Neural cell (in vitro differentiated cells): ENCODE results near the gene LSM10. TPM values are rescaled to one million over a fixed set of nuclear protein-coding genes. Genes with fewer than 3 reads are reported as not detected.

Source experiments
- H2AFZ ChIP-seq: fragments of 200-600, 300-800 bp; sonication (generic), shearing (Covaris generic); 2 replicates; pipeline ENCODE4 v1.6.0; 2014; ENCODE audit warnings: low read depth, mild to moderate bottlenecking, antibody characterized with exemption, low read length, moderate library complexity
- H3F3A ChIP-seq: fragments of 200-600 bp; shearing (Covaris generic); 2 replicates; pipeline ENCODE4 v1.6.1; 2016; ENCODE audit warnings: mild to moderate bottlenecking, moderate library complexity, mixed read lengths, antibody characterized with exemption, low read length; ENCODE audit not compliant: insufficient read depth, poor library complexity, severe bottlenecking
- H3K27ac ChIP-seq: fragments of 200-600, 300-800 bp; sonication (generic), shearing (Covaris generic); 2 replicates; pipeline ENCODE4 v1.5.1; 2014; ENCODE audit warnings: mild to moderate bottlenecking, low read length, moderate library complexity
- H3K27me3 ChIP-seq: fragments of 300-800, 200-600 bp; sonication (generic), shearing (Covaris generic); 2 replicates; pipeline ENCODE4 v1.6.0; 2014; ENCODE audit warnings: mild to moderate bottlenecking, low read depth, low read length, moderate library complexity; ENCODE audit not compliant: insufficient read depth
- H3K36me3 ChIP-seq: fragments of 300-800, 200-600 bp; sonication (generic), shearing (Covaris generic); 2 replicates; pipeline ENCODE4 v1.5.1; 2014; ENCODE audit warnings: mild to moderate bottlenecking, antibody characterized with exemption, low read length, moderate library complexity; ENCODE audit not compliant: insufficient read depth
- H3K4me2 ChIP-seq: fragments of 300-800, 200-600 bp; sonication (generic), shearing (Covaris generic); 2 replicates; pipeline ENCODE4 v1.6.0; 2014; ENCODE audit warnings: mild to moderate bottlenecking, low read length
- H3K4me3 ChIP-seq: fragments of 300-800, 200-600 bp; sonication (generic), shearing (Covaris generic); 2 replicates; pipeline ENCODE4 v1.5.1; 2014; ENCODE audit warnings: mild to moderate bottlenecking, low read length, moderate library complexity
- H3K79me2 ChIP-seq: fragments of 200-600 bp; shearing (Covaris generic); replicated peaks from 2 replicates; pipeline ENCODE4 v1.6.0; 2014; ENCODE audit warnings: mild to moderate bottlenecking, low read length, moderate library complexity; ENCODE audit not compliant: insufficient read depth
- H3K9ac ChIP-seq: fragments of 300-800, 200-600 bp; sonication (generic), shearing (Covaris generic); 2 replicates; pipeline ENCODE4 v1.6.1; 2016; ENCODE audit warnings: mild to moderate bottlenecking, low read length, mixed read lengths
- H3K9me2 ChIP-seq: fragments of 200-600 bp; shearing (Covaris generic); 2 replicates; pipeline ENCODE4 v1.6.1; 2016; ENCODE audit warnings: mild to moderate bottlenecking, low read length, mixed read lengths; ENCODE audit not compliant: insufficient read depth
- H3K9me3 ChIP-seq: fragments of 200-600, 300-800 bp; sonication (generic), shearing (Covaris generic); 2 replicates; pipeline ENCODE4 v1.6.1; 2016; ENCODE audit warnings: mild to moderate bottlenecking, mixed run types, low read length, moderate library complexity, mixed read lengths
- H4K20me1 ChIP-seq: fragments of 200-600 bp; shearing (Covaris generic); 2 replicates; pipeline ENCODE4 v1.6.1; 2016; ENCODE audit warnings: mild to moderate bottlenecking, mixed run types; ENCODE audit not compliant: insufficient read depth
- EP300 ChIP-seq: fragments of 450-650 bp; conservative IDR thresholded peaks from 2 replicates; pipeline ENCODE4 v1.6.1; 2014; ENCODE audit warnings: antibody characterized with exemption, mild to moderate bottlenecking, moderate library complexity; ENCODE audit not compliant: poor library complexity, severe bottlenecking
- EZH2 ChIP-seq: fragments of 200-600, 300-800 bp; shearing (Covaris generic), sonication (generic); IDR thresholded peaks from 2 replicates; pipeline ENCODE4 v1.6.1; 2014; ENCODE audit warnings: antibody characterized with exemption, low read length, borderline replicate concordance, mild to moderate bottlenecking; ENCODE audit not compliant: insufficient read depth, poor library complexity, severe bottlenecking
- MXI1 ChIP-seq: fragments of 450-650 bp; conservative IDR thresholded peaks from 2 replicates; pipeline ENCODE4 v1.6.1; 2014; ENCODE audit warnings: antibody characterized with exemption, mild to moderate bottlenecking; ENCODE audit not compliant: poor library complexity, severe bottlenecking
- POLR2AphosphoS5 ChIP-seq: IDR thresholded peaks from 2 replicates; pipeline ENCODE4 v1.6.1; 2012
- RAD21 ChIP-seq: fragments of 450-650 bp; conservative IDR thresholded peaks from 2 replicates; pipeline ENCODE4 v1.6.1; 2014; ENCODE audit warnings: antibody characterized with exemption, mild to moderate bottlenecking, moderate library complexity
- SMC3 ChIP-seq: fragments of 450-650 bp; conservative IDR thresholded peaks from 2 replicates; pipeline ENCODE4 v1.6.1; 2014; ENCODE audit warnings: antibody characterized with exemption, mild to moderate bottlenecking, moderate library complexity; ENCODE audit not compliant: poor library complexity
- TAF1 ChIP-seq: IDR thresholded peaks from 2 replicates; pipeline ENCODE4 v1.6.1; 2012; ENCODE audit warnings: low read depth
- polyA plus RNA-seq: library from polyadenylated mRNA; depleted of rRNA; stranded (reverse); fragments of >200 nt; gene quantifications from 2 replicates; pipeline ENCODE4 v1.2.3, GENCODE V29; 2014
- TF ChIP-seq, protein P1 (sequence below): IDR thresholded peaks from 2 replicates; pipeline ENCODE4 v1.6.1; 2012; ENCODE audit warnings: borderline replicate concordance
- TF ChIP-seq, protein P2 (sequence below): fragments of 450-650 bp; IDR thresholded peaks from 2 replicates; pipeline ENCODE4 v1.5.1; 2014; ENCODE audit warnings: antibody characterized with exemption, mild to moderate bottlenecking, moderate library complexity; ENCODE audit not compliant: poor library complexity, severe bottlenecking

The LSM10 gene
- polyA plus RNA-seq, 1 donor from 2014 or later, result 1.3 TPM

DNA sequence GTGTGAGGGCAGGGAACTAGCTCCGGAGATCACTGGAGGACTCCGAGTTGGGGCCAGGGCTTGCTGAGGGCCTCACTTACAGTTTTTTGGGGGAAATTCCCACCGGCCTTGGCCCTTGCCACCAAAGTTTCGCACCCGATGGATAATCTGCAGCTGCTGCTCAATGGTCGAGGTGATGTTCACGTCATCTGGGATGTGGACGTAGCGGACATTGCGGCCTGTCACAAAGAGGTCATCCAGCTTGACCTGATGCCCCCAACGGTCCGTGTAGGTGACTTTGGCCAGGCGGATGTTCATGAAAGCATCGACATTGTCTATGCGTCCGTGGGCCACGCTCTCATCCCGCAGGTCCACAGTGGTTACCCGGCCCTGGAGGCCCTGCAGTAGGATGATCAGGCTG is 4.0 kb downstream of the LSM10 start:
- no peak overlapping the region for H3K4me3 ChIP-seq
- no peaks in the 10 kb centered on the region for H3K9me3 ChIP-seq
- no peaks in the 10 kb centered on the region for H3K27me3 ChIP-seq
- H3K79me2 ChIP-seq, result no peaks in the 10 kb centered on the region
- H4K20me1 ChIP-seq, result no peaks in the 10 kb centered on the region
- no peaks in the 10 kb centered on the region for H3K9me2 ChIP-seq
- no peaks in the 10 kb centered on the region for H3F3A ChIP-seq
- no peaks in the 10 kb centered on the region for H3K36me3 ChIP-seq
- H3K4me2 ChIP-seq, result no peak overlapping the region
- TF ChIP-seq MXI1 (no peak), POLR2AphosphoS5 (no peak), EP300 (no peak), SMC3 (no peak), RAD21 (no peak), TAF1 (no peak), EZH2 (no peak)
- TF ChIP-seq, protein P1, sequence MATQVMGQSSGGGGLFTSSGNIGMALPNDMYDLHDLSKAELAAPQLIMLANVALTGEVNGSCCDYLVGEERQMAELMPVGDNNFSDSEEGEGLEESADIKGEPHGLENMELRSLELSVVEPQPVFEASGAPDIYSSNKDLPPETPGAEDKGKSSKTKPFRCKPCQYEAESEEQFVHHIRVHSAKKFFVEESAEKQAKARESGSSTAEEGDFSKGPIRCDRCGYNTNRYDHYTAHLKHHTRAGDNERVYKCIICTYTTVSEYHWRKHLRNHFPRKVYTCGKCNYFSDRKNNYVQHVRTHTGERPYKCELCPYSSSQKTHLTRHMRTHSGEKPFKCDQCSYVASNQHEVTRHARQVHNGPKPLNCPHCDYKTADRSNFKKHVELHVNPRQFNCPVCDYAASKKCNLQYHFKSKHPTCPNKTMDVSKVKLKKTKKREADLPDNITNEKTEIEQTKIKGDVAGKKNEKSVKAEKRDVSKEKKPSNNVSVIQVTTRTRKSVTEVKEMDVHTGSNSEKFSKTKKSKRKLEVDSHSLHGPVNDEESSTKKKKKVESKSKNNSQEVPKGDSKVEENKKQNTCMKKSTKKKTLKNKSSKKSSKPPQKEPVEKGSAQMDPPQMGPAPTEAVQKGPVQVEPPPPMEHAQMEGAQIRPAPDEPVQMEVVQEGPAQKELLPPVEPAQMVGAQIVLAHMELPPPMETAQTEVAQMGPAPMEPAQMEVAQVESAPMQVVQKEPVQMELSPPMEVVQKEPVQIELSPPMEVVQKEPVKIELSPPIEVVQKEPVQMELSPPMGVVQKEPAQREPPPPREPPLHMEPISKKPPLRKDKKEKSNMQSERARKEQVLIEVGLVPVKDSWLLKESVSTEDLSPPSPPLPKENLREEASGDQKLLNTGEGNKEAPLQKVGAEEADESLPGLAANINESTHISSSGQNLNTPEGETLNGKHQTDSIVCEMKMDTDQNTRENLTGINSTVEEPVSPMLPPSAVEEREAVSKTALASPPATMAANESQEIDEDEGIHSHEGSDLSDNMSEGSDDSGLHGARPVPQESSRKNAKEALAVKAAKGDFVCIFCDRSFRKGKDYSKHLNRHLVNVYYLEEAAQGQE, result no peak
- TF ChIP-seq, protein P2, sequence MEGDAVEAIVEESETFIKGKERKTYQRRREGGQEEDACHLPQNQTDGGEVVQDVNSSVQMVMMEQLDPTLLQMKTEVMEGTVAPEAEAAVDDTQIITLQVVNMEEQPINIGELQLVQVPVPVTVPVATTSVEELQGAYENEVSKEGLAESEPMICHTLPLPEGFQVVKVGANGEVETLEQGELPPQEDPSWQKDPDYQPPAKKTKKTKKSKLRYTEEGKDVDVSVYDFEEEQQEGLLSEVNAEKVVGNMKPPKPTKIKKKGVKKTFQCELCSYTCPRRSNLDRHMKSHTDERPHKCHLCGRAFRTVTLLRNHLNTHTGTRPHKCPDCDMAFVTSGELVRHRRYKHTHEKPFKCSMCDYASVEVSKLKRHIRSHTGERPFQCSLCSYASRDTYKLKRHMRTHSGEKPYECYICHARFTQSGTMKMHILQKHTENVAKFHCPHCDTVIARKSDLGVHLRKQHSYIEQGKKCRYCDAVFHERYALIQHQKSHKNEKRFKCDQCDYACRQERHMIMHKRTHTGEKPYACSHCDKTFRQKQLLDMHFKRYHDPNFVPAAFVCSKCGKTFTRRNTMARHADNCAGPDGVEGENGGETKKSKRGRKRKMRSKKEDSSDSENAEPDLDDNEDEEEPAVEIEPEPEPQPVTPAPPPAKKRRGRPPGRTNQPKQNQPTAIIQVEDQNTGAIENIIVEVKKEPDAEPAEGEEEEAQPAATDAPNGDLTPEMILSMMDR, result no peak
- H2AFZ ChIP-seq, result no peak overlapping the region
- no peak overlapping the region for H3K27ac ChIP-seq
- H3K9ac ChIP-seq, result no peak overlapping the region

DNA sequence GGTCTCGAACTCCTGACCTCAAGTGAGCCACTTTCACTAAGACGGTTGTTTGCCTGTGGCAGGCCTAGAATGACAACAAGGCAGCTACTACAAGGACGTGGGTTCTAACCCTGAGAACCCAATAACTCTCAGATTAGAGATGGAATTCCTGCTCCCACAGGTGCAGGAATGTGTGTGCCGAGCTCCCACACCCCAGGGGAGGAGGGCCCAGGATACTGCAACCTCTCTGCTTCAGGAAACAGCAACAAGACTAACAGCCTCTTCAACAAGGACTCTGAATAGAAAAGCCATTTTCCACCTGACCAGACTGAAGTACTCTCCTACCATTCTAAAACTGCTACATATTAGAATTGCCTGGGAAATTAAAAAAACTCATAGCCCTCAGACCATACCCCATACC is 4.9 kb downstream of the LSM10 start:
- Histone ChIP-seq H3K4me2 (no peak overlapping the region), H3K9ac (no peak overlapping the region), H3K79me2 (no peaks in the 10 kb centered on the region), H3K27me3 (no peaks in the 10 kb centered on the region), H3K9me3 (no peaks in the 10 kb centered on the region), H4K20me1 (no peaks in the 10 kb centered on the region), H3K27ac (no peak overlapping the region), H3K9me2 (no peaks in the 10 kb centered on the region), H3K4me3 (no peak overlapping the region), H3F3A (no peaks in the 10 kb centered on the region), H2AFZ (no peak overlapping the region), H3K36me3 (no peaks in the 10 kb centered on the region)
- no peak for TF ChIP-seq EP300
- TF ChIP-seq POLR2AphosphoS5, result no peak
- no peak for TF ChIP-seq MXI1
- TF ChIP-seq RAD21, result no peak
- TF ChIP-seq EZH2, result no peak
- no peak for TF ChIP-seq TAF1
- TF ChIP-seq SMC3, result no peak
- TF ChIP-seq, protein P2, result no peak
- TF ChIP-seq, protein P1, result no peak
